GM19463 (cell line): Measurements from ENCODE around the gene PEDS1.
A peak's percentile ranks its signal among the peaks of the same experiment; 100 is the strongest.
"Not testable (repeated sequence)": the region's sequence is repeated elsewhere in the genome, so short reads cannot be mapped to it uniquely, and the experiment has no call there.

Source experiments
- ATAC-seq: cut with Tn5 transposase; IDR thresholded peaks from one replicate; pipeline ENCODE4 v1.9.1; 2021; ENCODE audit warnings: mild to moderate bottlenecking, moderate library complexity; ENCODE audit not compliant: unreplicated experiment

The PEDS1 gene

DNA sequence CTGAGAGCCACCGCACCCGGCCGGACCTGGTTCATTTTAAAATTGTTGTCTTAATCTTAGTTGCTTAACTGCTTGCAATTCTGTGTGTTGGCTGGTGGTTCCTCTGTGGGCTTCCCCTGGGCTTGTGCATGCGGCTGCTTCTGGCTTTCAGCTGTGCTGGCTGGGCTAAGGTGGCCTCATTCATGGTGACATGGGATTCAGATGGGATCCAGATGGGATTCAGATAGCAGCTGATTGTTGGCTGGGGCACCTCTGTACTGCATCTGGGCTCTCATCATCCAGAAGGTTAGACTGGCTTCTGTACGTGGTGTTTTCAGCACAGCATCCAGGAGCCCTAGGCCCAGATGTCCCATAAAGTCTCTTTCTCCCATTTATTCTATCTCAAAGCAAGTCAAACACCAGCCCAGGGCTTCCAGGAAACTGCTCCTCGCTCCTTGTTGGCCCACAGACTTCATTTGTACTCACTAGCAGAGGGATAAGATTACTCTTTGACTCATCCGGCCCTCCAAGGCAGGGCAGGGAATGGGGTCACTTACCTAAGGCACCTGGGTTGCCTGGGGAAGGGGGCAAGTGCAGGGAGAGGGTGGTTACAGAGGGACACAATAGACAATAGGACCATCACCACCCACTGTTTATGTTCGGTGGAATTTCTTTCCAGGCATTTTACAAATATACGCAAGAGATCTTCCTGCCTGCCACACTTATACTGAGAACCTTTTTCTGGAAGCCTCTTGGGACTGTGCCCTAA, 10.2 kb upstream of the PEDS1 start:
- no peak for ATAC-seq

DNA sequence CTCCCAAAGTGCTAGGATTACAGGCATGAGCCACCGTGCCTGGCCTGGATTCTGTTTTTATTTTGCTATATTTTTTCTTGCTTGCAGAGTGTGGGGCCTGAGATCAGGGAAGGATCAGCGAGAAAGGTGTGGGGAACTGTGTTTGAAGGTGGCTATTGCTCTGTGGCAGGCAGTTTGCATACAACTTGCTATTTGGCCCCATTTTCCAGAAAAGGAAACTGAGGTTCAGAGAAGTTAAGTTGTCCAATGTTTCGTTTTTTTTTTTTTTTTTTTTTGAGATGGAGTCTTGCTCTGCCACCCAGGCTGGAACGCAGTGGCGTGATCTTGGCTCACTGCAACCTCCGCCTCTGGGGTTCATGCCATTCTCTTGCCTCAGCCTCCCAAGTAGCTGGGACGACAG, 8.0 kb upstream of the PEDS1 start:
- ATAC-seq = not testable (repeated sequence)

GRCh38 chr20:50153153-50153499, 397 bp downstream of the PEDS1 start:
- ATAC-seq = no peak

DNA sequence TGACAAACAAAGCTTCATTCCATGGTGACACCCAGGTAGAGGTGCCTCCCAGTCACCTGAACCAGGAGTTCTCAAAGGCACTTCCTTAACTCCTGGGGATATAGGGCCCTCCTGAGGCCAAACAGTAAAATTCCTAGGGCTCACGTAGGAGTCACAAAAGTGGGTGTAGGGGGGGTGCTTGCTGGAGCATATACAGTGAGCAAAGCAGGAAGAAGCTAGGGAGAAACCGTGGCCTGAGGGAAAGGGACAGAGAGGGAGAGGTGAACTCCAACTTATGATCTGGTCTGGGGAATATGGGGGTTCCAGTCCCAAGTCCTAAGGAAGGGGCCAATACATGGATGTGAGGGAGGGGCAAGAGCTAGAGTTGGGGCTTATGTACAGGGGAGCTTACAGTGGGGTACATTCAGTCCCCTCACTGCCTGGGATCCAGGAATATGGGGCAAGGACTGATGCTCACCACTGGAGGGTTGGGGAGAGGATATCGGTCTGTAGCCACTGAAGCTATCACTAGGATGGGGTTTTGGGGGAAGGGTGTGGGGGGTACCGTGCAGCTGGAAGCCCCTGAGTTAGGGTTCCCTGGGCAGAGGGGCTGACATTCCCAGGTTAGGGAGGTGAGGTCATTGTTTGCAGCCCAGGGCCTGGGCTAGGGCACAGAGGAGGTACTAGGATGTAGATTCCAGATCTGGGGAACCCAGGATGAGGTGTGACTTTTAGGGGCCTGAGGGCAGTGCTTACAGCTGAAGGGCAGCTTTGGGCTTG, 950 bp downstream of the PEDS1 start:
- no peak for ATAC-seq

GRCh38 chr20:50151034-50151743, 2.3 kb downstream of the PEDS1 start:
- ATAC-seq = no peak

GRCh38 chr20:50149481-50150254, 3.9 kb downstream of the PEDS1 start:
- ATAC-seq = no peak

GRCh38 chr20:50146732-50147662, 6.5 kb downstream of the PEDS1 start:
- ATAC-seq = peak; percentile 86

DNA sequence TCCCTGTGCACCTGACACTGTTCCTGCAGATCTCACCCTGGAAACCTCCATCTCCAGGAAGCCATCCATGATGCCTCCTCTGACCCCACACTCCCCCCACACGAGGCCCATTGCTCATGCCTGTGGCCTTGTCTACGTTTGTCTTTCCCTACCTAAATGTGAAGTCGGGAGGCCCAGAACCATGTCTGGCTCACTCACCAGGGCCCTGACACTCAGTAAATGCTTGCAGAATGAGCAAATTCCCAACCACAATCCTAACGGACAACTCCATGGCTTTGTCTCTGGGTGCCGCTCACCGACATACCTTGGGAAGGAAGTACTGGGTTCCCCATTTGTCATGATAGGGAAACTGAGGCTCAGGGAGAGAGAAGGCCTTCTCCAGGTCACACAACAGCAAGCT, 7.3 kb downstream of the PEDS1 start:
- ATAC-seq = no peak

GRCh38 chr20:50145566-50145965, 8.0 kb downstream of the PEDS1 start:
- no peak for ATAC-seq

- ATAC-seq = no peak
Measured at GRCh38 chr20:50144362-50144761, 9.2 kb downstream of the PEDS1 start.

DNA sequence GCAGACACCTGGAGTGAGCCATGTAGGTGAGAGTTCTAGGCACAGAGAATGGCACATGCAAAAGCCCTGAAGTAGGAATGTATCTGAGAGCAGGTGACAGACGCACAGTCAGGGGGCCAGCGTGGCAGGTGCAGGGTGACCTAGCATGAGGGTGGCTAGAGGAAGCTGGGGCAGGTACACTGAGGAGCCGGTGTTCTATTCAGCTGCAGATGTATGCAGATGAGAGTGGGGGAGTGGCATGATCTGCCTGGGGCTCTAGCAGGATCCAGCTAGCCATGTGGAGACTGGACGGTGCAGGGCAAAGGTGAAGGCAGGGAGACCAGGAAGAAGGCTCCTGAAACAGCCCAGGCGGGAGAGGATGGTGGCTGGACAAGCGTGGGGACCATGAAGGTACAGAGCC, 10.7 kb downstream of the PEDS1 start:
- no peak for ATAC-seq

DNA sequence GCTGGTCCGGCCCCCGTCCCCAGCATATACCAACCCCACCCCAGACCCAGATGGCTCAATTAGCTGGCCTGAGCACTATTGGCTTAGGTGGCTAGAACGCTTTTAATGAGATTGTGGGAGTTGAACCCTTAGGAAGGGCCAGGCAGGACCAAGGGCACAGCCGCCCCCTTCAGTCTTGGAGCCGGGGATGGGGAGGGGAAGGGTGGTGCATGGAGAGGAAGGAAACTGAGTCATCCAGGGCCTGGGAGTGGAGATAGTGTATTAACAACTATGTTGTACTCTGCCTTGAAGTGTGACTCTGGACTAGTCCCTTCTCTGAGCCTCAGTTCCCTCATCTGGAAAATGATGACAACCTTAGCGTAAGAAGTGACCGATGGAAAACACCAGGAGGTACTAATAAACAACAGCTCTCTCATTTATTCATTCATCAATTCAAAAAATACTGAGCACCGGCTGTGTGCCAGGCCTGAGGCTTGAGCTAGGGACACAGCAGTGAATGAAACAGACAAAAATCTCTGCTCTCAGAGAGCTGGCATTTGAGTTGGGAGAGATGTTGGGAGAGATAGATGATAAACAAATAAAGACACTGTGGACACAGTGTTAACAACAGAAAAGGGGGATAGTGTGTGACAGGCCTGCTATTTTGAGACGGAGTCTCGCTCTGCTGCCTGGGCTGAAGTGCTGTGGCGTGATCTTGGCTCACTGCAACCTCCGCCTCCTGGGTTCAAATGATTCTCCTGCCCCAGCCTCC, 11.5 kb downstream of the PEDS1 start:
- ATAC-seq = no peak

DNA sequence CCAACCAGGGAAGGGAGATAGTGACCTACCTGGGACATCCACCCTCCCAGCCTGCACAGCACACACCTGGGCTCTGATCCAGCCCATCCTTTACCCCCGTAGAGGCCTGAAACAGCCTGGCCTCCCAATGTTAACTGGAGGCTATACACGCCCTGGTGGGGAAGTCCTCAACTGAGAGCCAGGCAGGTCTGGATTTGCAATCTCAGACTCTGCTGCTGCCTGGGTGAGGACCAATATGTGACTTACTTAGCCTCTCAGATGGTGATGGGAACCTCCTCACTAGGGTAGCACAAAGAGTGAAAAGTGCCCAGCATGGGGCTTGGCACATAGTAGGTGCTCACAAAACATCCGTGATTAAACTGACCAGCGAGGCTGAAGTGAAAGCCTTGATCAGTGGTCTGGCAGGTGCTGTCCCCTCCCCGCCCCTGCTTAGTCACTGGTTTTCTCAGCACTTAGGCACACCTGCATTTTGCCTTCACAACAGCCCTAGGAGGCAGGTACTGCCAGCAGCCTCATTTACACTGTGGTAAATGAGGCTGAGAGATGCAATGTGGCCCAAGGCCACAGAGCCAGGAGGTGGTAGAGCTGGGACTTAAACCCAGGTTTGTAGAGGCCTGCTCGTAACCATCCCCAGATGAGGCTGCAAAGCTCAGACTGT, 12.4 kb downstream of the PEDS1 start:
- ATAC-seq = no peak

DNA sequence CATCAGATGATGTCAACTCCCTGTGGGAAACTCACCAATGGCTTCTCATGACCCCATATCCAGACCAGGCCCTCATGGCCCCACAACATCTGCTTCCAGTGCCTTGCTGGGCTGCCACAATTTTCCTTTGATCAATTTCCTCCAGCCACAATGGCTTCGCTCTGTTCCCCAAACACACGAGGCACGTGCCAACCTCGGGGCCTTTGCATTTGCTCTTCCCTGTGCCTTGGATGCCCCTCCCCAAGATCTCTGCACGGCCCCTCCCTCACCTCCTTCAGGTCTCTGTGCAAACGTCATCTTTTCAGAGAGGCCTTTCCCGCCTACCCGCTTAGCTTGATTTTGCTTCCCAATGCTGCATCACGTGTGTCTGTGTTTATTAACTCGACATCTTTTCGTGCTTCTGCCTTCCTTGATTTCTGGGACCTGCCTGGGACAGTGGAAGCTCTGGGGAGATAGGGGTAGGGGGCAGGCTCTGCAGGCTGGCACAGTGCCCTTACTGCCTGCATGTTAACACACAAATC, 13.1 kb downstream of the PEDS1 start:
- no peak for ATAC-seq

DNA sequence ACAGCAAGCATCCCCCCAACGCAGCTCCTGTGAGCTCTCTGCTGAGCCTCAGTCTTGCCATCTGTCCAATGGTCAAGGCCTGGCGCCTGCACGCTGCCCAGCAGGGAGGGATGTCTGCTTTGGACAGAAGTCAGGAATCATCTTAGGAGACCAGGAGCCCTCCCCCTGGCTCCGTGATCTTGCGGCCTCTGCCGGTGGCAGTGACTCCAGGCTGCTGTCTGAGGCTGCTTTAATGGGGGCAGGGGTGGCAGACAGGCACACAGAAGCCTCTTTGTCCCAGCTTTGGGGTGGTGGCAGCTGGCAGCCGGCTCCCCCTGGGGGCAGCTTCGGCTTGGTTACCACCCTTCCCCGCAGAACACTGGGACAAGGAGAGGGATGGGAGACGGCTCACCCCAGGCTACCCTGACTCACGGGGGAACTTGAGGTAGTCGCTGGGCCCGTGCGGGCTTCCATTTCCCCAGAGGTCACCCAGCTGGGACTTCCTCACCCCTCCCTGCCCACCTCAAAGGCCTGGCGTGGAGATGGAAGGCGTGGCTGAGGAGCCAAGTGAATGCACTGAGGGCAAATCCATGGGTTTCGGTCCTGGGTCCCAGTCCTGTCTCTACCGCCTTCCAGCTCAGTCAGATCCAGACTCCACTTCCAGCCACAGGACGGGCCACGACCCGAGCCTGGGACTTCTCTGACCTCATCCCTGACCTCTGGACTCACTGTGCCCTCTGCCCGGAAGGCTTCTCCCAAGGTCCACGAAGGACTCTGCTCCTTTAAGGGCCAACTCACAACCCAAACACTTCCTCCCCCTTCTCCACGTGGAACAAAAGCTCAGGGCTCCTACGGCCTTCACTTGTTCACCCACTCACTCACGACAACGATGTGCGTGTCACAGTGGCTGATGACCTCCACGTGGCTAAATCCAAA, 14.8 kb downstream of the PEDS1 start:
- no peak for ATAC-seq

- no peak for ATAC-seq
Measured at GRCh38 chr20:50138120-50138478, 15.4 kb downstream of the PEDS1 start.

DNA sequence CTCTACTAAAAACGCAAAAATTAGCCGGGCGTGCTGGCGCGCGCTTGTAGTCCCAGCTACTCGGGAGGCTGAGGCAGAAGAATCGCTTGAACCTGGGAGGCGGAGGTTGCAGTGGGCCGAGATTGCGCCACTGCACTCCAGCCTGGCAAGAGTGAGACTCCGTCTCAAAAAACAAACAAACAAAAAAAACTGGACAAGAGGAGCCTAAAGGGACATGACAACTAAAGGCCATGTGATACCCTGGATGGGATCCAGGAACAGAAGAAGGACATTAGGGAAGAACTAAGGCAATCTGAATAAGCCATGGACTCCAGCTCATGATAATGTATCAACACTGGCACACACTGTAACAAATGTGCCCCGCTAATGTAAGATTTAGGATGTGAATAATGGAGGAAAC, 15.8 kb downstream of the PEDS1 start:
- ATAC-seq = not testable (repeated sequence)
